Trophoblast cell (in vitro differentiated cells and primary cell): Measurements from ENCODE around the gene SFSWAP.

ENCODE experiments used
- DNase-seq, 2 donors: peaks; one replicate each; pipeline ENCODE4 v3.0.0-alpha.2; 2016
- H2AFZ ChIP-seq: 2 replicates; pipeline ENCODE4 v1.6.1; 2013; ENCODE audit warnings: low read length, moderate library complexity, mild to moderate bottlenecking; ENCODE audit not compliant: insufficient read depth, poor library complexity
- H2AK5ac ChIP-seq: 2 replicates; pipeline ENCODE4 v1.6.1; 2013; ENCODE audit warnings: mild to moderate bottlenecking, low read length
- H2BK120ac ChIP-seq: 2 replicates; pipeline ENCODE4 v1.6.1; 2013; ENCODE audit warnings: low read length, mild to moderate bottlenecking, moderate library complexity; ENCODE audit not compliant: insufficient read depth, poor library complexity
- H2BK12ac ChIP-seq: 2 replicates; pipeline ENCODE4 v1.6.1; 2013; ENCODE audit warnings: mild to moderate bottlenecking, low read length, moderate library complexity
- H2BK5ac ChIP-seq: 2 replicates; pipeline ENCODE4 v1.6.1; 2013; ENCODE audit warnings: low read length, low read depth, moderate library complexity, mild to moderate bottlenecking; ENCODE audit not compliant: poor library complexity
- H3K14ac ChIP-seq: 2 replicates; pipeline ENCODE4 v1.6.1; 2013; ENCODE audit warnings: mild to moderate bottlenecking, low read length
- H3K18ac ChIP-seq: 2 replicates; pipeline ENCODE4 v1.6.1; 2013; ENCODE audit warnings: mild to moderate bottlenecking, low read length
- H3K23ac ChIP-seq: 2 replicates; pipeline ENCODE4 v1.6.1; 2013; ENCODE audit warnings: low read length
- H3K27ac ChIP-seq: 2 replicates; pipeline ENCODE4 v1.5.1; 2013; ENCODE audit warnings: low read depth, mild to moderate bottlenecking, inconsistent platforms, low read length, moderate library complexity
- H3K27me3 ChIP-seq: 2 replicates; pipeline ENCODE4 v1.6.1; 2013; ENCODE audit warnings: inconsistent platforms, mild to moderate bottlenecking, low read length, moderate library complexity; ENCODE audit not compliant: insufficient read depth
- H3K36me3 ChIP-seq, 2 experiments: 1 replicate in 1 of 2; 2 replicates in 1 of 2; pipeline ENCODE4 v1.6.1; 2013; ENCODE audit warnings: low read length in 2 of 2, mild to moderate bottlenecking in 2 of 2, moderate library complexity in 1 of 2; ENCODE audit not compliant: insufficient read depth in 2 of 2, control insufficient read depth in 1 of 2
- H3K4ac ChIP-seq: 2 replicates; pipeline ENCODE4 v1.6.1; 2013; ENCODE audit warnings: low read depth, mild to moderate bottlenecking, low read length, moderate library complexity
- H3K4me1 ChIP-seq, 2 experiments: 1 replicate in 1 of 2; 2 replicates in 1 of 2; pipeline ENCODE4 v1.6.1; 2013; ENCODE audit warnings: low read length in 2 of 2, mild to moderate bottlenecking in 2 of 2, moderate library complexity in 1 of 2; ENCODE audit not compliant: insufficient read depth in 2 of 2, control insufficient read depth in 1 of 2
- H3K4me2 ChIP-seq: 2 replicates; pipeline ENCODE4 v1.6.1; 2013; ENCODE audit warnings: inconsistent platforms, mild to moderate bottlenecking, low read length, moderate library complexity
- H3K4me3 ChIP-seq: 2 replicates; pipeline ENCODE4 v1.5.1; 2013; ENCODE audit warnings: mild to moderate bottlenecking, low read depth, low read length, inconsistent platforms
- H3K79me1 ChIP-seq: one replicate; pipeline ENCODE4 v1.6.1; 2013; ENCODE audit warnings: low read length
- H3K79me2 ChIP-seq: 2 replicates; pipeline ENCODE4 v1.6.1; 2013; ENCODE audit warnings: low read length, mild to moderate bottlenecking; ENCODE audit not compliant: control insufficient read depth, insufficient read depth, poor library complexity
- H3K9ac ChIP-seq: 2 replicates; pipeline ENCODE4 v1.6.1; 2013; ENCODE audit warnings: mild to moderate bottlenecking, low read length
- H3K9me3 ChIP-seq: 2 replicates; pipeline ENCODE4 v1.6.1; 2013; ENCODE audit warnings: low read depth, mild to moderate bottlenecking, control low read depth, inconsistent platforms, low read length; ENCODE audit not compliant: insufficient read depth
- H4K12ac ChIP-seq: 2 replicates; pipeline ENCODE4 v1.6.1; 2013; ENCODE audit warnings: low read depth, mild to moderate bottlenecking, low read length, moderate library complexity
- H4K8ac ChIP-seq: 2 replicates; pipeline ENCODE4 v1.6.1; 2013; ENCODE audit warnings: low read depth, mild to moderate bottlenecking, low read length, moderate library complexity
- H4K91ac ChIP-seq: one replicate; pipeline ENCODE4 v1.6.1; 2013; ENCODE audit warnings: low read depth, mild to moderate bottlenecking, low read length, moderate library complexity
- WGBS: extraction: QIAGEN DNeasy Blood & Tissue Kit; methylation state at CpG from one replicate; pipeline ENCODE4 v1.1.7; 2013; ENCODE audit warnings: missing lambda C conversion rate; ENCODE audit not compliant: insufficient read length, insufficient coverage; ENCODE audit errors: extremely low coverage; 5-methylcytosine and 5-hydroxymethylcytosine counted together

Gene SFSWAP

GRCh38 chr12:131797588-131797934 is 86.7 kb downstream of the SFSWAP start:
- Histone ChIP-seq H3K14ac (no peak overlapping the region), H3K79me1 (peaks cover 4% of the 10 kb centered on the region)

GRCh38 chr12:131799195-131799594 is 88.3 kb downstream of the SFSWAP start:
- WGBS, result no CpG with 5 or more reads among the region's 21 CpGs
- Histone ChIP-seq H2AK5ac (no peak overlapping the region), H2AFZ (no peak overlapping the region)

More at GRCh38 chr12:131797588-131797934, 86.7 kb downstream of the SFSWAP start:
- Histone ChIP-seq H3K4me1 (peaks cover 11 to 14% of the 10 kb centered on the region in 2 experiments), H2BK12ac (no peak overlapping the region), H3K9ac (no peak overlapping the region), H2BK5ac (no peak overlapping the region), H3K23ac (no peak overlapping the region), H3K27me3 (no peaks in the 10 kb centered on the region), H2AK5ac (no peak overlapping the region), H3K9me3 (peaks cover 3% of the 10 kb centered on the region), H3K36me3 (peaks cover 43% of the 10 kb centered on the region in 2 experiments), H3K4me3 (no peak overlapping the region), H3K4ac (no peak overlapping the region), H4K12ac (no peak overlapping the region), H2AFZ (no peak overlapping the region), H3K79me2 (no peaks in the 10 kb centered on the region), H4K8ac (no peak overlapping the region), H3K27ac (no peak overlapping the region), H3K18ac (no peak overlapping the region), H3K4me2 (no peak overlapping the region), H4K91ac (no peak overlapping the region), H2BK120ac (no peak overlapping the region)
- no CpG with 5 or more reads among the region's 10 CpGs for WGBS
- no peak for DNase-seq

GRCh38 chr12:131799828-131800593 is 89.1 kb downstream of the SFSWAP start:
- Histone ChIP-seq H3K27ac (no peak overlapping the region), H3K27me3 (no peaks in the 10 kb centered on the region), H4K8ac (no peak overlapping the region), H3K79me2 (no peaks in the 10 kb centered on the region), H4K91ac (no peak overlapping the region), H3K4me2 (no peak overlapping the region), H3K9me3 (peaks cover 3% of the 10 kb centered on the region), H2BK12ac (no peak overlapping the region), H3K9ac (no peak overlapping the region), H2AK5ac (no peak overlapping the region), H3K79me1 (peaks cover 4% of the 10 kb centered on the region), H3K23ac (no peak overlapping the region), H3K4ac (no peak overlapping the region), H3K14ac (no peak overlapping the region), H3K36me3 (peaks cover 41 to 43% of the 10 kb centered on the region in 2 experiments), H3K4me1 (peaks cover 11 to 19% of the 10 kb centered on the region in 2 experiments), H3K4me3 (no peak overlapping the region), H2AFZ (no peak overlapping the region), H4K12ac (no peak overlapping the region), H3K18ac (no peak overlapping the region), H2BK5ac (no peak overlapping the region), H2BK120ac (no peak overlapping the region)
- no CpG with 5 or more reads among the region's 29 CpGs for WGBS
- no peak for DNase-seq

More at GRCh38 chr12:131799195-131799594, 88.3 kb downstream of the SFSWAP start:
- Histone ChIP-seq H2BK12ac (no peak overlapping the region), H3K18ac (no peak overlapping the region), H3K14ac (no peak overlapping the region), H3K36me3 (peaks cover 42 to 44% of the 10 kb centered on the region in 2 experiments), H3K23ac (no peak overlapping the region), H3K4me3 (no peak overlapping the region), H3K79me2 (no peaks in the 10 kb centered on the region), H3K4ac (no peak overlapping the region), H3K4me2 (no peak overlapping the region), H2BK5ac (no peak overlapping the region), H3K79me1 (peaks cover 4% of the 10 kb centered on the region), H2BK120ac (no peak overlapping the region), H4K91ac (no peak overlapping the region), H3K27me3 (no peaks in the 10 kb centered on the region), H3K27ac (no peak overlapping the region), H4K12ac (no peak overlapping the region), H3K4me1 (peaks cover 11 to 20% of the 10 kb centered on the region in 2 experiments), H3K9me3 (peaks cover 3% of the 10 kb centered on the region), H3K9ac (no peak overlapping the region), H4K8ac (no peak overlapping the region)
- no peak for DNase-seq

GRCh38 chr12:131800594-131801135 is 89.8 kb downstream of the SFSWAP start:
- Histone ChIP-seq H3K23ac (no peak overlapping the region), H3K4me3 (no peak overlapping the region), H4K91ac (no peak overlapping the region), H3K18ac (no peak overlapping the region), H2BK5ac (no peak overlapping the region), H3K14ac (no peak overlapping the region), H4K12ac (no peak overlapping the region), H4K8ac (no peak overlapping the region), H3K4me2 (no peak overlapping the region), H2AK5ac (no peak overlapping the region), H2BK12ac (no peak overlapping the region), H3K4ac (no peak overlapping the region), H3K79me2 (no peaks in the 10 kb centered on the region), H3K9me3 (peaks cover 3% of the 10 kb centered on the region), H2BK120ac (no peak overlapping the region), H3K36me3 (peaks cover 40 to 41% of the 10 kb centered on the region in 2 experiments), H2AFZ (no peak overlapping the region), H3K27me3 (no peaks in the 10 kb centered on the region), H3K79me1 (peaks cover 3% of the 10 kb centered on the region), H3K27ac (no peak overlapping the region), H3K9ac (no peak overlapping the region), H3K4me1 (peaks cover 7 to 13% of the 10 kb centered on the region in 2 experiments)
- WGBS, result no CpG with 5 or more reads among the region's 20 CpGs
- no peak for DNase-seq
